HFF-Myc (cell line): ENCODE results near the gene PPIP5K2.

Source experiments
- DNase-seq: peaks from one replicate; pipeline ENCODE4 v3.0.0-alpha.2; 2011; ENCODE audit warnings: low read depth; ENCODE audit errors: extremely low read depth
- H3K4me3 ChIP-seq: replicated peaks from 2 replicates; pipeline ENCODE4 v1.5.1; 2011; ENCODE audit warnings: low read depth, mild to moderate bottlenecking, control low read depth, low read length
- CTCF ChIP-seq: IDR thresholded peaks from 2 replicates; pipeline ENCODE4 v1.5.1; 2012; ENCODE audit warnings: mild to moderate bottlenecking, low read depth, low read length, control low read depth; ENCODE audit errors: missing control alignments

PPIP5K2 gene

GRCh38 chr5:103249068-103249467 lies 129.0 kb downstream of the PPIP5K2 start:
- H3K4me3 ChIP-seq = no peak overlapping the region
- no peak for TF ChIP-seq CTCF
- DNase-seq = no peak

GRCh38 chr5:103254921-103255320 lies 134.8 kb downstream of the PPIP5K2 start:
- TF ChIP-seq CTCF = no peak
- no peak for DNase-seq
- H3K4me3 ChIP-seq = no peak overlapping the region

- no peak overlapping the region for H3K4me3 ChIP-seq
- TF ChIP-seq CTCF = no peak
- DNase-seq = no peak
Observed at GRCh38 chr5:103255691-103256090, 135.6 kb downstream of the PPIP5K2 start.

GRCh38 chr5:103256178-103256577 lies 136.1 kb downstream of the PPIP5K2 start:
- no peak for TF ChIP-seq CTCF
- no peak for DNase-seq

GRCh38 chr5:103258368-103258956 lies 138.4 kb downstream of the PPIP5K2 start, which contains the start of gene MACIR:
TSS of gene MACIR (plus strand) at chr5:103258763. CDS start at chr5:103275920, 17,157 bp downstream.
- TF ChIP-seq CTCF = no peak
- peak within 1 kb of the TSS; percentile 84 for H3K4me3 ChIP-seq
- DNase-seq = peak; percentile 89

More at GRCh38 chr5:103256178-103256577, 136.1 kb downstream of the PPIP5K2 start:
- H3K4me3 ChIP-seq = no peak overlapping the region

GRCh38 chr5:103258957-103259704 lies 139.0 kb downstream of the PPIP5K2 start:
- no peak for DNase-seq
- peak overlapping the region; percentile 84 for H3K4me3 ChIP-seq
- no peak for TF ChIP-seq CTCF
